HG02759 (cell line): ENCODE results near the gene ZNF883.
"Not testable (repeated sequence)": the region's sequence is repeated elsewhere in the genome, so short reads cannot be mapped to it uniquely, and the experiment has no call there.

Source experiments
- ATAC-seq: cut with Tn5 transposase; IDR thresholded peaks from one replicate; pipeline ENCODE4 v1.9.1; 2021; ENCODE audit warnings: mild to moderate bottlenecking, moderate library complexity; ENCODE audit not compliant: unreplicated experiment

ZNF883 gene

DNA sequence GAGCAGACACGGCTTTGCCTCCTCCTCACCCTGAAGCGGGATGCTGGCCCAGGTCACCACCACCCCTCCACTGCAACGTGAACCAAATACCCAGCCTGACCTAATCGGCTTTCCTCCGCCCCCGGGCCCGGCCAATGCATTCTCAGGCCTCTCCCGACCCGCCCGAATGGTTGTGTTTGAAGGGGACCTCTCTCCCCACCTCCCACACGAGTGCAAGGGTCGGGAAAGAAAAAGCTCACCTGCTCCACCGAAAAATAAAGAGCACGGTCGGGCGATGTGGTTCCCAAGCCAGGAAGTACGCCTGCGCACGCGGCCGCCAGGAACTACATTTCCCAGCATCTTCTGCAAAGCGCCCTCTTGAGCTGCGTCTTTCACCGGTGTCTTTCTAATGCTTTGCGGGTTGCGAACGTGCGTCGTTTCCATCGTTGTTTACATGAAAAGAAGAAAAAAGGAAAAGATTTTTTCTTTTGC is at the start of gene ZNF883:
Gene ZNF883 (minus strand): TSS at position 282 of the 471 bp plus-strand sequence.
- no peak for ATAC-seq

DNA sequence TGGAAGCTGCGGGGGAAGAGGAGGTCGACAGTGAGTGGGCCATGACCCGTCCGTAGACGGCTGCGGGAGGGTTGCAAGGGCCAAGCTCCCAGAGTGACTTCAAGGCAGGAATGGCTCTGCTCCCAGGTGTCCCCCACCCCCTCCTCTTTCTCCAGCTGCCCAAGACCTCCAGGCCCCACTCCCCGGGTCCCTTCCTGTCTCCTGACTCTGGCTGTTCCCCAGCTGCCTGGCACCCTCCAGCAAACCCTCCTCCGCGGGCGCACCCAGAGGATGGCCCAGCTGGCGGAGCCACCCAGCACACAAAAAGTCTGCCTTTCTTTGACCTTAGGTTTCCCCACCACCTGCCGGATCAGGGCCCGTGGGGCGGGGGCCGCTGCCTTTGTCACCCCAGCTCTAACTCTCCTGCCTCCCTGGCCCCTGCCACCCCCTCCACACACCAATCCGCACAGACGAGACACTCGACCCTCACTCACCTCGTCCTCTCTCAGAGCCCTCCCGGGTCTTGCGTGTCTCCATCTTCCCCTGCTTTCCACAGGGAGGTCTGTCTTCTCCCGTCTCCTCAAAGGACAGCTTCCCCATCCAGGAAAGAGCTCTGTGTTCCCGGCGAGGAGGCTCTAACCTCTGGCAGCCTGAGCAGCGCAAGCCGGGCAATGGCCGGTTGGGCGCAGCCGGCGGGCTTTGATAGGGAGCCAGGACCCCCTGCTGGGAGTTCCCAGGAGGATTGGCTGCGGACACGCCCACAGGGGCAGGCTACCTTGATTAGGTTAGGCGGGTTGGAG is 49.3 kb upstream of the ZNF883 start:
- not testable (repeated sequence) for ATAC-seq

DNA sequence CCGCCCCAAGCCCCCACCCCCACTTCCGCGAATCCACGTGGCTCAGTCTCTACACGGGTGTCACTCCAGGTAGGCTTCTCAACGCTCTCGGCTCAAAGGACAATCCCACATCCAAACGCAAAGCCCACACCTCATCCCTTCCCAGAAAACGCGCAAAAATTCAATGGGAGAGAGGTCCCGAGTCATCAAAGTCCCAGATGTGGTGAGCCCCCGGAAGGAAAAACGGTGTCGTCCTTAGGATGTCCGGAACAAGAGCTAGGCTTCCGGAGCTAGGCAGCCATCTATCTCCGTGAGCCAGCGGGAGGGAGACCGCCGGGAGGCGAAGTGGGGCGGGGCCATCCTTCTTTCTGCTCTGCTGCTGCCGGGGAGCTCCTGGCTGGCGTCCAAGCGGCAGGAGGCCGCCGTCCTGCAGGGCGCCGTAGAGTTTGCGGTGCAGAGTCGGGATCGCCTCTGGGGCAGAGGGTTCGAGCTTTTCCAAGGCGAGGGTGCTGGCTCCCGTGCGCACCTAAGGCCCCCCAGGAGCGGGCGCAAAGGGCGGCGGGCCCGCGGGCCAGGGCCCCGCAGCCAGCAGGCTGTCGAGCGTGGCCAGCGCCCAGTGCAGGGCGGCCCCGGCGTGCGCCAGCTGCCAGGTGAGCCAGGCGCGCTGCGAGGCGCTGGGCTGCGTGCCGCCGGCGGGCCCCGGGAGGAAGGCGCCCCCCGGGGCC is 47.7 kb upstream of the ZNF883 start:
- not testable (repeated sequence) for ATAC-seq

DNA sequence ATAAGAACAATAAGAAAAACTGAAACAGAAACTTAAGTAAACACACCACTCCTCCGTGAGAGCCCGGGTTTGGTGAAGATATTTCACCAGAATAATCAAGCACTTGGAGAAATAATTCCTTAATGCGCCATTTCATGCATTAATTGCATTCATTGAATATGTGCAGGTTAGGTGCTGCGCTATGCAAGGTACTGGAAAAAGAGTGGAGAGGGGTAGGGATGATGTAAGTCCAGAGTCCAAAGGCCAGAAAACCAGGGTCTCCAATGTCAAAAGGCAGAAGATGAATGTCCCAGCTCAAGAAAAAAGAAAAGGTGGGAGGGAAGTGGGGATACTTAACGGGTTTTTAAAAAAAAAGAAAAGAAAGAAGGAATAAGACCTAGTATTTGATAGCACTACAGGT is 45.2 kb upstream of the ZNF883 start:
- ATAC-seq = no peak

DNA sequence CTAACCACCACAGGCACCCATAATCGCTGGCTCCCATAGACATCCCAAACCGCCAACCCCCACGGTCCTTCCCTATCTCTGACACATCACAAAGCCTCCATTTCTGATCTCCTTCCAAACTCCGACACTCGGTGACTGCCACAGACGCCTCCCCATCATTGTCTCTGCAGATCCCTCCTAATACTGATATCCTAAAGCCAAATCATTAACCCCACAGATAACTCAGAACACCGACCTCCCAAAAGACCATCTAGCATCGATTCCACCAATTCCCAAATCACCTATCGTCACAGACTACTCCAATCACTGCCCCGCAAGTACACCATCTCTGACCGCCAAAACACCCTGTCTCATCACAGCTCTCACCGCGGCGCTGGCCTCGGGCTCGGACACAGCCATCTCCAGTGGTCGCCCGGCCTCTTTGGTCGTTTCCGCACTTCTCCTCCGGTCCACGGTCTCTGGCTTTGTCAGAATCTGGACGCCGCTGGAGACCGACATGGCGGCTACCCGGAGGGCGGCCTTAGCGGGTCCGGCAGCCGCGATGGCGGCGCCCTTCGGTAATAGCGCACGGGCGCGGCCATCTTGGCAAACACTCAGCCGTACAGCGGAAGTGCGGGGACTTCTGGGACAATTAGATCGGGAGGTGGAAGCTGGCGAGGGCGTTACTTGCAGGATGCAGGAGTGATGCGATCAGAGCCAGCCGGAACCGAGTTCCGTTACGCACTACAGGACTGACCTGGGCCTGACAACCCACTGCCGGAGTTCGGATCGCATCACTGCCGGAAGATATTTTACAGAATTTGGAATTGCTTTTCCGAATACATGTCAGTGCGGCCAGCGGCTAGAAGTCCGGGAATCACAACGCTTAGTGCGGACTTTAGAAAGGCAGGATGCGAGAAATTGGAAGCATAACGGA is 44.5 kb upstream of the ZNF883 start, which contains the start of gene ZFP37:
Gene ZFP37 (minus strand): TSS at position 534 of the 916 bp plus-strand sequence. CDS start 36 bp downstream, at position 498.
- ATAC-seq = peak; percentile 95

DNA sequence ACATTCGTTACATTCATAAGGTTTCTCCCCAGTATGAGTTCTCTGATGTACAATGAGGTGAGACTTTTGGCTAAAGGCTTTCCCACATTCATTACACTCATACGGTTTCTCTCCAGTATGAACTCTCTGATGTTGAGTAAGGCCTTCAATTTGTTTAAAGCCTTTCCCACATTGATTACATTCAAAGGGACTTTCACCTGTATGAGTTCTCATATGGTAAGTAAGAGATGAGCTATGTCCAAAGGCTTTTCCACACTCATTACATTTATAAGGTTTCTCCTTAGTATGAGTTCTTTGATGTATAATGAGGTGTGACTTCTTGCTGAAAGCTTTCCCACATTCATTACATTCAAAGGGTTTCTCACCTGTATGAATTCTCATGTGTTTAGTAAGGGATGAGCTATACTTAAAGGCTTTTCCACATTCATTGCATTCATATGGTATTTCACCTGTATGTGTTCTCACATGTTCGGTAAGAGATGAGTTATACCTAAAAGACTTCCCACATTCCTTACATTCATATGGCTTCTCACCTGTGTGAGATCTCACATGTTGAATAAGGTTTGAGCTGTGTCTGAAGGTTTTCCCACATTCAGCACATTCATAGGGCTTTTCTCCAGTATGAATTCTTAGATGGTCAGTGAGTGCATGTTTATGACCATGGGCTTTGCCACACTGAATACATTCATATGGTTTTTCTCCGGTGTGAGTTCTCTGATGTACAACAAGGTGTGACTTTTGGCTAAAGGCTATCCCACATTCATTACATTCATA is 31.1 kb upstream of the ZNF883 start:
- no peak for ATAC-seq

DNA sequence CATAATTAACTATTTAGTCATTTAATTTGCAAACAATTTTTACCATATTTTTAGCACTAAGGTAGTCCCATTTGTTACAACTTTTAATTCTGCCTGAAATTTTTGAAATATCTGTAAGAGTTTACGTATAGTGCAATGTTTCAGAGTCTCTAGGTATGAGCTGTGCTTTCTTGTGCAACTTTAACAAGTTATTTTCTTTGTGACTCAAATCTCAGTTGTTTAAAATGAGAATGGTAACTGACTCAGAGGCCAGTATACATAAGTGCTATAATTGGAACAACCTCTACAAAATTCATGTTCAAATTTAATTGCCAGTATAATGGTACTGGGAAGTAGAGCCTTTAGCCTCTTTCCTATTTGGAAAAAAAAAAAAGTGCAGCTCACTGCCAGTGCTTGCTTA is 14.2 kb upstream of the ZNF883 start:
- no peak for ATAC-seq

DNA sequence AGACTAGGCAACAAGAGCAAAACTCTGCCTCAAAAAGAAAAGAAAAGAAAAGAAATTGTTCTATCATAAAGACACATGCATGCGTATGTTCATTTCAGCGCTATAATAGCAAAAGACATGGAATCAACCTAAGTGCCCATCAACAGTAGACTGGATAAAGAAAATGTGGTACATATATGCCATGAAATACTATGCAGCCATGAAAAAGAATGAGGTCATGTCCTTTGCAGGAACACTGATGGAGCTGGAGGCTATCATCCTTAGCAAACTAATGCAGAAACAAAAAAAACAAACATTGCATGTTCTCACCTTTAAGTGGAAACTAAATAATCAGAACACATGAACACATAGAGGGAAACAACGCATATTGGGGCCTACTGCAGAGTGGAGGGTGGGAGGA is 6.3 kb upstream of the ZNF883 start:
- no peak for ATAC-seq

DNA sequence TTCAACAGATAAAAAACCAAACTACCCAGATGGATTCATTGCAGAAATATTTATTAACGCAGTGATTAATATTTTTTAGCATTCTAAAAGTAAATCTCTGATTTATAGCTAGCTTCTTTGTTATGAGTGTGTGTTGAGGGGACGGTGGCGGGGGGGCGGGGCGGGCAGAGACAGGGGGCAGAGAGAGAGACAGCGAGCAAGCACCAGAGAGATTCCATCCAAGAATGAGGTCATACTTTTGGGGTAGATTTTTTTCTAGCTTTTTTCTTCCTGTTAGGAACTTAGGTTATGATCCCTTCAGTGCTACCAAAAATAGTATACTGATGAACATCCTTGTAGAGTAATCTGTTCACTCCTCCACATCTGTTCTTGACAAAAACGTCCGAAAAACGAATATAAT is 500 bp upstream of the ZNF883 start:
- no peak for ATAC-seq

DNA sequence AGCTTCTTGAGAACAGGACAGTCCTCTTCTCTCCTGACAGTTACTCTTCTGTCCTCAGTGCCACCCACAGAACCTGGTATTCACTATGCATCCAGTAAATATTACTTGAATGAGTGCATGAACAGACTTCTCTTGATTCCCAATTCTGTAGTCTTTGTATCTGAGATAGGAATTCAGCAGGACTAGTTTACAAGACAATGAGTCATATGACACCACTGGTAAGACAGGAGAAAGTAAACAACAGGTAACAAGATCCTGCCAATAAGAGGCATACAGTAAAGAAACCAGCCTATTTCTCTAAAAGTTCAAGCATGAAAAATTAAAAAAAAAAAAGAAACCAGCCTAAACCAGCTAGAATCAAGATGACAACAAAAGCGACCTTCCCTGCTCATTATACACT is 6.2 kb downstream of the ZNF883 start:
- no peak for ATAC-seq

DNA sequence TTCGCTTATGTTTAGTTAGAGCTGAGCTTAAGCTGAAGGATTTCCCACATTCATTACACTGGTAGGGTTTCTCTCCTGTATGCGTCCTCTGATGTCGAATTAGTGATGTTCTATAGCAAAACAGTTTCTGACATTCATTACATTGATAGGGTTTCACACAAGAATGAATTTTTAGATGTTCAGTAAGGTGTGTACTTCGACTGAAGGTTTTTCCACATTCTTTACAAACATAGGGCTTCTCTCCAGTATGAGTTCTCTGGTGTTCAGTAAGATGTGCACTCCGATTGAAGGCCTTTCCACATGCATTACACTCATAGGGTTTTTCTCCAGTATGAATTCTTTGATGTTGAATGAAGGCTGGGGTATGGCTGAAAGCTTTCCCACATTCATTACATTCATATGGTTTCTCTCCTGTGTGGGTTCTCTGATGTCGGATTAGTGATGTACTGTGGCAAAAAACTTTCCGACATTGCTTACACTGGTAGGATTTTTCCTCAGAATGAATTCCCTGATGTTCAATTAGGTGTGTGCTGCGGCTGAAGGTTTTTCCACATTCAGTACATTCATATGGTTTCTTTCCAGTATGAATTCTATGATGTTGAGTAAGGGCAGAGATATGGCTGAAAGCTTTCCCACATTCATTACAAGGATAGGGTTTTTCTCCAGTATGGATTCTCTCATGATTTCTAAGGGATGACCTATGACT is 14.6 kb downstream of the ZNF883 start:
- ATAC-seq = no peak

DNA sequence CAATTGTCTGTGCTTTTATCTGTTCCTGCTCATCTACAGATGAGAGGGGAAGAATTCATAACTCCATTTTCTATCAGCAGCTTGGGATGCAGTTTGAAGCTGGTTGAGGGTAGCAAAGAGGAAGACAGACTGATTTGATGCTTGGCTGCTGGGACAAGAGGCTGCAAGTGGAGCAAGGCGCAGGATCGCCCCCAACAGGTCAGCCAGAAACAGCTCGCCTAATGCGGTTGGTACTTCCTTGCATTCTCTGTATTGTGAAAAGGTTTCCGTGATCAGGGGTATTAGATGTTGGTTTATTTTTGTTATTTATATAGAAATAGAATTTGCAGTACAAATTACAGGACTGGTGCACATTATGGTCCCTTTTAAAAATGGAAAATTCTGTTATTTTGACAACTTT is 40.6 kb downstream of the ZNF883 start:
- no peak for ATAC-seq

DNA sequence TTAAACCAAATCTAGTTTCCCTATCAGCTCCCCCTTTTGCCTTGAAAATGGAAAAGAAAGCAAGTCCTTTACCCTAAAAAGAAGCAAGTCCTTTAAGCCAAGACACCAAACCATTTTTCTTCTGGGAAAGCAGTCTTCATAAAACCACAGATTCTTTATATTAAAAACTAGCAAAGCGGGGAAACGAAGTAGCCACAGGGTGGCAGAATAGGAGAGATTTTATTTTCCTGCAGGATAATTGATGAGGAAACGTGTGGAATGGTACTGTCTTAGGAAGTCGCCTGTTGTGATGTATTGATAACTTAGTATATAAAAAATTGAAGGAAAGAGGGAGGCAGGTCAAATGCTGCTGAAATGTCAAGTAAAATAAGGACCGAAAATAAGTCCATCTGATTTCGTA is 41.1 kb downstream of the ZNF883 start:
- ATAC-seq = no peak

DNA sequence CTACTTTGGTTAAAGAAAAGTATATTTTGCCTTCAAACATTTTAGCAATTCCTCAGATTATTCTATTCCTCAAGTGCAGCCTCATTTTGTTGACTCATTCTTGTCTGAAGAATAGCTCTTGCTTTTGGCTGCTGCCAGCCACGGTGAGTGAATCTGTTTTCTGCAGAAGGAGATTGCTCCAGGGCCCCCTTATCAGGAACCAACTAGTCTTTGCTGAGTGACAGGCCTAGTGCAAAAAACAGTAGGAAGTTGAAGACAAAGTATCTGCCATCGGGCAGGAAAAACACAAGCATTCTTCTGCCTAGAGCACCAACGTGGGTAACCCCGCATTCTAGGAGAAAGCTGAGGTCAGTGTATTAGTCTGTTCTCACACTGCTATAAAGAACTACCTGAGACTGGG is 42.3 kb downstream of the ZNF883 start:
- ATAC-seq = no peak

DNA sequence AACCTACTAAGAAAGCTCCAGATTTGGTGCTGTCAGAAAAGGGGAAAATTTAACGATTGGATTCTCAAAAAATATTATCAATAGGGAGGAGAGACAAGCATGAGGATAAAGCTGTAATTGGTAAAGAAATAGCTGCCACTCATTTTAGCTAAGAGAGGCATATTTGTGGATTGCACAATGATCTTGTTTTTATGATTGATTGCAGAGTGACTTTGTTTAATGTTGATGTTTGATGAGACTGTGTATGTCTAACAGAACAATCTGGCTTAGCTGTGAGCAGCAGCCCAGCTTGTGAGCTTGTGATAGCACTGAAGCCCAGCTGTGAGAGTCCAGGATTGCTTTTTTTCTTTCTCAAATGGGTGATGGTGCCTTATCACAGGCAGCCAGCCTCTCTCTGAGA is 56.4 kb downstream of the ZNF883 start:
- no peak for ATAC-seq

DNA sequence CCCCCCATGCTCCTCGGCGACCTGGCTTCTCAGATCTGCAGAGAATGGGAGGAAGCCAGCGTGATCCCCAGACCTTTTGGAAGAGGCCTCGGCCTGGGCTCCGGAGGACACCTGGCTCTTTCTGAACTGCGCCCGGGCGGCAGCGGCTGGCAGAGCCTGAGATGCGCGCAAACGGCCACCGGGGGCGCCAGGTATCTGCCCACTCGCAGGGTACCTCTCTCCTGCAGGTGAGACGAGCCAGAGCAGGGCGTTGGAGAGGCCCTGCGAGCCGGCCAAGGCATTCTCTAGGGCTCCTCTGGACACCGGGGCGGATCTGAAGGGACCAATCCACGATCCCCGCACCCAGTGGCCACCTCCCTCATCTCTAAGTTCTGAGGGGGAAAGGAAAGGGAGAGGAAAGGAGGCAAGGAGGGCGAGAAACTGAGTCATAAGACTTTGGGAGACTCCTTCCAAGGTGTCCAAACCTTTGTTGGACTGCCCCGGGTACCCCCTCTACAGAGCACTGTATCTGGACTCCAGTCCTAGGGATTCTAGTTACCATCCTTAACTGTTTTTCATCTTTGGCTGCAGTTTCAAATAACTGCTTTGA is 66.3 kb downstream of the ZNF883 start:
- ATAC-seq = no peak

DNA sequence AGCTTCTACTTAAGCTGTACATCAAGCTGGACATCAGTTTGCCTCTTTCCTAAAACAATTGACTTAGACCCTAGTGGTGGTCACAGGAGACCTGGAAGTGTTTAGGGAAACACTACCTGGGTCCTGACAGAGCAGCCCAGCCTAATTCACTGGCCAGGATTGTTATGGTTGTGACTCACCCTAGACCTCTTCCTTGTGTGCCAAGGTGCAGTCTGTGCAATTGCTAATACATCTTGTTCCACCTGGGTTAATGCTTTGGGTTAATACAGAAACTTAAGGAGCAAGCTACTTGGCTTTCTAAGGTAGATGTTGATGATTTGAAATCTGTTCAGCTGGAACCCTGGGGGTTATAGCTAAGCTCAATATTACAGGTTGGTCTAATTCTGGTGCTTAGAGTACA is 72.6 kb downstream of the ZNF883 start:
- ATAC-seq = no peak

DNA sequence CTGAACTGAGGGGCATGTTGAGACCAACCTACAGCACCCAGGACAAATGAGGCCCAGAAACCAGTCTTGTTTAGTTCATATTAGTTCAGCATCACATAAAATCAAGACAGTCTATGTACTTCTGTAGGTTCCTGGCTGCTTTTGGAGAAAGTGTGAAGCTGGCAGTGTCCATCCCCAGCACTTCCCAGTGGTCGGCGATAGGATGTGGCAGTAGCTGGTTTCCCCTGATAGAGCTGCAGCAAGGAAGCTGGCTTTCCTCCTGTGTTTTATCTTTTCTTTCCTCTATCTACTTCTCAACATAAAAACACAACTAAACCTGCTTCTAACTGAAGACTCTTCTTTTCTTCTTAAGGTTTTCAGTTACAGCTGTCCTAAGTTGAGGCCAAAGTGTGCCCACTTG is 78.3 kb downstream of the ZNF883 start:
- no peak for ATAC-seq

DNA sequence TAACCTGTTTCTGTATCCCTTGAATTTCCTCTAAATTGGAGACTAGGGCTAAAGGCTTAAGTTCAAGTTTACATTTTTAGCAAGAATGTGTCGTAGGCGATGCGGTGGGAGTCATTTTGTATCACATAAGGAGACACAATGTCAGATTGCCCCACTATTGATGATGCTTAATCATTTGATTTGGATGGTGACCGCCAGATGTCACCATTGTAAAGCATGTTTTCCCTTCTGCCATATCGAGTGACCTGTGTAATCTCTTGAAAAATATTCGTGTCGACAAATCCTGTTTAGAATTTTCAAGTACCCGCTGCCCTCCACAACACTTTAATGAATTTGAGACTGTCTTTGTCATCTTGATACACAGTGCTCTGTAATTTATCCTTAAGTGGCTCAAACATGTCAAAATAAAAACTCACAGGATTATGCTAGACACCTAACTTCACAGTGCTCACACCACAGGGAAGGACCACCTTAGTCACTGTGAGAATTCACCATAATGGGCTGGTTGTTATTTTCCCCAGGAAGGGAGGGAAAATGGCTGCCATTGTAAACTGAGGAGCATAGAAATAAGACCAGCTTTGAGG is 86.8 kb downstream of the ZNF883 start:
- no peak for ATAC-seq
